Activated CD4-positive, alpha-beta T cell treated with anti-CD3 and anti-CD28 coated beads for 36 hours (primary cell): ENCODE measurements around the gene PSMB8. TPM values are rescaled to one million over a fixed set of nuclear protein-coding genes. Genes with fewer than 3 reads are reported as not detected.

Experiments used
- ATAC-seq: fragments of 200-7000 bp; cut with Tn5 transposase; one replicate; pipeline ENCODE4 v1.10.0; 2021; ENCODE audit warnings: mild to moderate bottlenecking, moderate library complexity
- CTCF ChIA-PET: fragments of 350-600 bp; sonication (Branson Sonifier 250); formaldehyde crosslinking; loops from one replicate; lab custom pipeline; 2021; ENCODE audit warnings: antibody characterized with exemption; lab: Charles Lee
- POLR2A ChIA-PET: fragments of 350-600 bp; sonication (Branson Sonifier 250); formaldehyde crosslinking; loops from one replicate; lab custom pipeline; 2021; ENCODE audit warnings: antibody characterized with exemption, inconsistent platforms; lab: Charles Lee
- DNase-seq: peaks from one replicate; pipeline ENCODE4 v3.0.0-alpha.2; 2020
- H3K27ac Mint-ChIP-seq: one replicate; pipeline ENCODE4 v1.8.0; 2021; ENCODE audit warnings: mixed read lengths
- H3K27me3 Mint-ChIP-seq: one replicate; pipeline ENCODE4 v1.8.0; 2021; ENCODE audit warnings: mixed read lengths
- H3K36me3 Mint-ChIP-seq: one replicate; pipeline ENCODE4 v1.8.0; 2021; ENCODE audit warnings: low read depth, mixed read lengths
- H3K4me1 Mint-ChIP-seq: one replicate; pipeline ENCODE4 v1.8.0; 2021; ENCODE audit warnings: mixed read lengths
- H3K4me3 Mint-ChIP-seq: one replicate; pipeline ENCODE4 v1.8.0; 2021; ENCODE audit warnings: mild to moderate bottlenecking, moderate library complexity, mixed read lengths
- H3K9me3 Mint-ChIP-seq: one replicate; pipeline ENCODE4 v1.8.0; 2021; ENCODE audit warnings: low read depth, mixed read lengths
- intact Hi-C, 2 experiments: fragments of 100-400 bp; cut with DNase I in 1 of 2; cut with micrococcal nuclease in 1 of 2; formaldehyde crosslinking; loops; one replicate each; pipeline versions ENCODE4 v1.14.2 to v1.15.1; 2022 to 2024; cut with DNase I, micrococcal nuclease
- total RNA-seq, 2 experiments: library from RNA; stranded (reverse); gene quantifications; one replicate each; pipeline ENCODE4 v1.2.3, GENCODE V29; 2021

Gene PSMB8
- total RNA-seq, 2 experiments from 2014 or later = 238 to 338 TPM

GRCh38 chr6:32839356-32839755, 4.5 kb downstream of the PSMB8 start:
- no peak for ATAC-seq
- Mint-ChIP-seq H3K27me3 (no peaks in the 10 kb centered on the region), H3K4me3 (peak overlapping the region; percentile 95), H3K27ac (peak overlapping the region; percentile 94), H3K4me1 (peaks cover 69% of the 10 kb centered on the region), H3K36me3 (peaks cover 82% of the 10 kb centered on the region), H3K9me3 (no peaks in the 10 kb centered on the region)
- intact Hi-C loops = loop anchor here in 1 of 2 experiments (2.0 to 5.0 kb wide), 3 partner anchors 55 to 712 kb away; partner anchors contain the start of gene ATF6B
- ChIA-PET POLR2A (interaction anchor here (1.2 to 4.4 kb wide), 6 partner anchors 15 to 145 kb away, joined by 3 to 57 read pairs (median 18); partner anchors contain the start of genes PSMB9 and TAP1), CTCF (interaction anchor here (0.7 to 10.8 kb wide), 19 partner anchors 8 to 644 kb away, joined by 3 to 253 read pairs (median 13); partner anchors contain the start of genes HLA-DMA, HLA-DMB, PSMB9 and TAP1)
- no peak for DNase-seq

DNA sequence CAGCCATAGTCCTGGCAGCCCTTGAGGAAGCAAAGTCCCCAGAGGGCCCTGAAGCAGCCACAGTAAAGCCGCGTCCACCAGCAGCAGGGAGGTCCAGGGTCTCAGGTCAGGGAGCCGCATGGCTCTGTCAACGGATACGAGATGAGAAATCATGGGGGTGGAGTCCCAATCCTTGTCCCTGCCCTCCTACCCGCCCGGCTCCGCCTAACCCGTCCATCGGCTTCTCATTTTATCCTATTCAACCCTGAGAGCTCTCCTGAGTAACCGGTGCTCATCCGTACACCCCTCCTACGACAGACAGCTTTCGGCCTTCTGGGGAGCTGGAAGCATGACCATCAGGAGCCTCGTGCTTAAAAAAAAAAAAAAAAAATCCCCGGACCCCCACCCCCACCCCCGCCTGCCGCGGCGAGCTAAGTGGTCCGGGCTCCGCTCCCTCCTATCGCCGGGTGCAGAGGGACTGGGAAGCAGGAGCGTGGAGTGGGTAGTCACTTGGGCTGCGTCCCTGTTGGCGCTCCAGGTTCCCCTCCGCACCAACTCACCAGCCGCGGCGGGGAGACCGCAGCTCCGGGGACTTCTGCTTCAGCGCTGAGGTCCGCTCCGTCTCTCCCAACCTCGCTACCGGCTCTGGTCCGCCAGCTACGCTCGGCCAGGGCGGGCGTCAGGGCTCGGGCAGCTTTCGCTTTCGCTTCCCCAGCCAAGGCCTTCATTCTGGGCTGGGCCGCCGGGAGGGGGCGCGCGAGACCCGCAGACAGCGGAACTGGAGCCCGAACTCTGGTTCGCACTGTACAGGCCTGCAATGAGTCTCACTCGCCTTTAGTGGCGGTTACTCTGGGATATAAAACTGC, 5.5 kb downstream of the PSMB8 start, which contains the start of gene TAP2:
TAP2 (minus strand) TSS at position 626 of the 845 bp plus-strand sequence; CDS start at position 120, 506 bp downstream.
- CTCF ChIA-PET = interaction anchor here (0.6 to 10.8 kb wide), 26 partner anchors 9 to 146 kb away, joined by 3 to 253 read pairs (median 7); partner anchors contain the start of genes BRD2, HLA-DMA, HLA-DMB and PSMB9
- Mint-ChIP-seq H3K36me3 (peaks cover 84% of the 10 kb centered on the region), H3K4me3 (peak within 1 kb of the TSS; percentile 95), H3K9me3 (peaks cover 2% of the 10 kb centered on the region), H3K27me3 (no peaks in the 10 kb centered on the region), H3K27ac (peak within 1 kb of the TSS; percentile 94), H3K4me1 (peaks cover 79% of the 10 kb centered on the region)
- intact Hi-C loops = loop anchor here (1.0 to 5.0 kb wide), 7 partner anchors 16 to 711 kb away; partner anchors contain the start of genes PSMB9 (in 2 of the 2), ATF6B (in 1 of the 2) and BRD2 (in 1 of the 2)
- POLR2A ChIA-PET = interaction anchor here (0.6 to 4.4 kb wide), 10 partner anchors 9 to 146 kb away, joined by 3 to 57 read pairs (median 6); partner anchors contain the start of genes BRD2, PSMB9 and TAP1
- ATAC-seq (peak; percentile 82), DNase-seq (peak; percentile 99)

GRCh38 chr6:32837651-32838113, 6.2 kb downstream of the PSMB8 start:
- H3K27me3 Mint-ChIP-seq = no peaks in the 10 kb centered on the region

DNA sequence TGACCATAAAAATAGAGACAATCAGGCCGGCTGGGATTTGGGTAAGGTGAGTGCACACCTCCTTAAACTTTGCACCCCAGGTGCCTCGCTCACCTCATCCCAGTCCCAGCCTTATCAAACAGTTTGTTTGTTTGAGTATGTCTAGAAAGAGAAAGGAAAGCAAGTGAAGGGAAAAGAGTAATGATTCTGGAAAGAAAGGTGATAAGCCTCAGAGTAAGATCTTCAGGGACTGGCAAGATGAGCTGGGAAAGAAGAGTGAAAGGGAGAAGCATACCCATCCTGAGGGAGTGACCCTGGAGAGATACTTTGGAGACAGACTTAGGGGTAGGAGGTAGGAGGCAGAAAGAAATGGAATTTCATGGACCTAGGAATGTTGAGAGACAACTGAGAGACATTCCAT, 7.0 kb downstream of the PSMB8 start:
- DNase-seq (no peak), ATAC-seq (no peak)
- Mint-ChIP-seq H3K4me3 (peak overlapping the region; percentile 89), H3K27ac (peak overlapping the region; percentile 94), H3K9me3 (peaks cover 2% of the 10 kb centered on the region), H3K36me3 (peaks cover 79% of the 10 kb centered on the region), H3K4me1 (peaks cover 86% of the 10 kb centered on the region), H3K27me3 (no peaks in the 10 kb centered on the region)
- intact Hi-C loops = loop anchor here in 1 of 2 experiments (5.0 kb wide), 1 partner anchor 710 kb away; the partner anchor contains the start of gene ATF6B
- CTCF ChIA-PET = interaction anchor here (1.0 to 10.8 kb wide), 4 partner anchors 9 to 148 kb away, joined by 3 to 253 read pairs (median 130); partner anchors contain the start of genes PSMB9 and TAP1
- POLR2A ChIA-PET = interaction anchor here (0.6 to 4.4 kb wide), 3 partner anchors 10 to 136 kb away, joined by 3 to 57 read pairs (median 40); partner anchors contain the start of genes PSMB9 and TAP1

More at GRCh38 chr6:32837651-32838113, 6.2 kb downstream of the PSMB8 start:
- H3K4me3 Mint-ChIP-seq = peak overlapping the region; percentile 89
- peaks cover 86% of the 10 kb centered on the region for H3K4me1 Mint-ChIP-seq
- H3K9me3 Mint-ChIP-seq = peaks cover 2% of the 10 kb centered on the region
- CTCF ChIA-PET = interaction anchor here (0.7 to 10.8 kb wide), 15 partner anchors 10 to 146 kb away, joined by 3 to 253 read pairs (median 13); partner anchors contain the start of genes BRD2, HLA-DMA, PSMB9 and TAP1
- POLR2A ChIA-PET = interaction anchor here (0.9 to 4.4 kb wide), 7 partner anchors 12 to 135 kb away, joined by 3 to 57 read pairs (median 11); partner anchors contain the start of genes BRD2, PSMB9 and TAP1
- H3K27ac Mint-ChIP-seq = peak overlapping the region; percentile 94
- no peak for ATAC-seq
- intact Hi-C loops = loop anchor here (1.0 to 5.0 kb wide), 7 partner anchors 17 to 710 kb away; partner anchors contain the start of genes PSMB9 (in 2 of the 2), ATF6B (in 1 of the 2) and BRD2 (in 1 of the 2)
- DNase-seq = no peak
- H3K36me3 Mint-ChIP-seq = peaks cover 84% of the 10 kb centered on the region

DNA sequence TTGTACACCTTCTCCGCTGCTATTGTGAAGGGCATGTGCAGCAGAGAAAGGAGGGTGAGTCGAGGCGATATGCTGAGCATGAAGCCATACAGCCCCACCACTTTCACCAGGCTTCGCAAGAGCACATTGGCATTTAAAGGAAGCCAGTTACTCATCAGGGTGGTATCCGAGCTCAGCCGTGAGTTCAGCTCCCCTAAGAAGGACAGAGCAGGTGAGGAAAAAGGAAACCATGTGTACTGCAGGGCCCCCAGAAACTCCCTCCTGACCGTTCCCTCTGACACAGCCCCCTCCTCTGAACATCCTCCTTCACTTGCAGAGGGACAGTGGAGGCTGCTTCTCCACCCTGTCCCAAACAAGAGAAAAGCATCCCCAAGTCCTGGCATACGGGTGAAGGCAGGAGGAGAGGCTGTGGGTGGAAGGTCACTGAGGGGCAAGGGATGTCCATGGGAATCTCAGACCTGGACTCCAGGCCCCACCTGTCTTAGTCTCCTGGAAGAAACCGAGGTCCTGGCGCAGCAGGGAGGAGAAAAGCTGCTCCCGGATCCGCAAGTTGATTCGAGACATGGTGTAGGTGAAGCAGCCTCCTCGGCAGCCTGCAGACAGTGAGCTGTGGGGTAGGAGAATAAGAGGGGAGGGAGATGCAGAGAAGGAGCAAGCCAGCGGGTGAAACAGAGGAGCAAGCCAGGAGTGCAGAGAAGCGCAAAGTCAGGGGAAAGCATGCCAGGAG, 8.5 kb downstream of the PSMB8 start:
- Mint-ChIP-seq H3K27me3 (no peaks in the 10 kb centered on the region), H3K36me3 (peaks cover 77% of the 10 kb centered on the region), H3K4me1 (peaks cover 74% of the 10 kb centered on the region), H3K27ac (peak overlapping the region; percentile 67), H3K9me3 (peaks cover 2% of the 10 kb centered on the region), H3K4me3 (peak overlapping the region; percentile 89)
- ATAC-seq (no peak), DNase-seq (no peak)
- intact Hi-C loops = loop anchor here in 1 of 2 experiments (5.0 kb wide), 1 partner anchor 708 kb away; the partner anchor contains the start of gene ATF6B
- ChIA-PET POLR2A (interaction anchor here (0.7 kb wide), 1 partner anchor 19 kb away, joined by 3 read pairs; the partner anchor contains the start of gene PSMB9), CTCF (interaction anchor here (0.7 to 4.5 kb wide), 4 partner anchors 18 to 35 kb away, joined by 3 to 34 read pairs (median 3); partner anchors contain the start of gene TAP1)

DNA sequence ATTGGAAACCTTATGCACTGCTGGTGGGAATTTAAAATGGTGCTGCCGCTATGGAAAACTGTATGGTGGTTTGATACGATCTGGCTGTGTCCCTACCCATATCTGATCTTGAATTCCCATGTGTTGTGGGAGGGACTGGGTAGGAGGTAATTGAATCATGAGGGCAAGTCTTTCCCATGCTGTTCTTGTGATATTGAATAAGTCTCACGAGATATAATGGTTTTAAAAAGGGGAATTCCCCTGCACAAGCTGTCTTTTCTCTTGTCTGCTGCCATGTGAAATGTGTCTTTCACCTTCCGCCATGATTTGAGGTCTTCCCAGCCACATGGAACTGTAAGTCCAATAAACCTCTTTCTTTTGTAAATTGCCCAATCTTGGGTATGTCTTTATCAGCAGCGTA, 10.2 kb downstream of the PSMB8 start:
- POLR2A ChIA-PET = interaction anchor here (0.5 kb wide), 1 partner anchor 16 kb away, joined by 3 read pairs; no protein-coding TSS in a partner anchor
- ATAC-seq = no peak

GRCh38 chr6:32832535-32832934, 11.3 kb downstream of the PSMB8 start:
- Mint-ChIP-seq H3K27ac (no peak overlapping the region), H3K9me3 (peaks cover 2% of the 10 kb centered on the region), H3K4me3 (no peak overlapping the region), H3K27me3 (no peaks in the 10 kb centered on the region), H3K36me3 (peaks cover 85% of the 10 kb centered on the region), H3K4me1 (peaks cover 69% of the 10 kb centered on the region)
- DNase-seq (no peak), ATAC-seq (no peak)
- intact Hi-C loops = no loop called here
- POLR2A ChIA-PET = interaction anchor here (1.2 kb wide), 1 partner anchor 13 kb away, joined by 3 read pairs; no protein-coding TSS in a partner anchor
- CTCF ChIA-PET = interaction anchor here (0.7 to 4.5 kb wide), 2 partner anchors 36 to 121 kb away, joined by 7 to 34 read pairs; partner anchors contain the start of gene HLA-DMA

More for the DNA sequence above, 10.2 kb downstream of the PSMB8 start:
- H3K27ac Mint-ChIP-seq = peak overlapping the region; percentile 40
- peaks cover 79% of the 10 kb centered on the region for H3K36me3 Mint-ChIP-seq
- H3K4me3 Mint-ChIP-seq = peak overlapping the region; percentile 24
- CTCF ChIA-PET = interaction anchor here (0.6 to 4.5 kb wide), 2 partner anchors 35 to 1375 kb away, joined by 3 to 34 read pairs; no protein-coding TSS in a partner anchor
- peaks cover 64% of the 10 kb centered on the region for H3K4me1 Mint-ChIP-seq
- H3K27me3 Mint-ChIP-seq = no peaks in the 10 kb centered on the region
- intact Hi-C loops = no loop called here
- peaks cover 2% of the 10 kb centered on the region for H3K9me3 Mint-ChIP-seq
- no peak for DNase-seq

- ChIA-PET CTCF (interaction anchor here (0.7 to 1.2 kb wide), 2 partner anchors 26 to 530 kb away, joined by 3 read pairs; no protein-coding TSS in a partner anchor), POLR2A (no interaction called here)
- no peak overlapping the region for H3K4me3 Mint-ChIP-seq
- no peak for DNase-seq
- intact Hi-C loops = no loop called here
- peaks cover 67% of the 10 kb centered on the region for H3K4me1 Mint-ChIP-seq
- peak overlapping the region; percentile 28 for H3K27ac Mint-ChIP-seq
- H3K9me3 Mint-ChIP-seq = peaks cover 2% of the 10 kb centered on the region
- peaks cover 78% of the 10 kb centered on the region for H3K36me3 Mint-ChIP-seq
- H3K27me3 Mint-ChIP-seq = no peaks in the 10 kb centered on the region
- ATAC-seq = no peak
Measured at GRCh38 chr6:32830936-32831335, 12.9 kb downstream of the PSMB8 start.

DNA sequence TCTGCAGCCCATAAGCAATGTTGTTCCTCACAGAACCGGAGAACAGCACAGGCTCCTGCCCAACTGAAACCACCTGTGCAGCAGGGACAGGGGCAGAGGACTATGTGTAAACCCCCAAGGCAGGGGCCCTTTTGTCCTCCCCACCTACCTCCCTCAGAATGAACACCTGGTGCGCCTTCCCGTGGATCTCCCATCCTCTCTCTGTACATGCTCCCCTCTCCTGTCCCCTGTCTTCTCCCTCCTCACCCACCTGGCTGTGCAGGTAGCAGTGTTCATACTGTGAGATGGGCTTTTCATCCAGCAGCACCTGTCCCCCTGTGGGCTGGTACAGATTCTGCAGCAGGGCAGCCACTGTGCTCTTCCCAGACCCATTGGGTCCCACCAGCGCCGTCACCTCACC, 13.8 kb downstream of the PSMB8 start:
- ATAC-seq = no peak
- ChIA-PET POLR2A (no interaction called here), CTCF (interaction anchor here (1.2 to 4.7 kb wide), 2 partner anchors 27 to 39 kb away, joined by 3 to 42 read pairs; no protein-coding TSS in a partner anchor)
- H3K9me3 Mint-ChIP-seq = peaks cover 2% of the 10 kb centered on the region
- peaks cover 69% of the 10 kb centered on the region for H3K36me3 Mint-ChIP-seq
- no peak for DNase-seq
- H3K4me3 Mint-ChIP-seq = no peak overlapping the region
- H3K4me1 Mint-ChIP-seq = peaks cover 58% of the 10 kb centered on the region
- intact Hi-C loops = no loop called here
- no peaks in the 10 kb centered on the region for H3K27me3 Mint-ChIP-seq
- H3K27ac Mint-ChIP-seq = peak overlapping the region; percentile 55
